B cell (primary cell): ENCODE measurements around the gene PIGW.

Source experiments
- CTCF ChIP-seq: fragments of 200-600 bp; IDR thresholded peaks from one replicate; pipeline ENCODE4 v1.8.0; 2022; ENCODE audit warnings: antibody characterized with exemption, mild to moderate bottlenecking
- EZH2 ChIP-seq: IDR thresholded peaks from 2 replicates; pipeline ENCODE4 v1.6.1; 2012; ENCODE audit warnings: borderline replicate concordance, low read depth, mild to moderate bottlenecking, moderate library complexity, low read length; ENCODE audit not compliant: insufficient read depth, poor library complexity, severe bottlenecking

DNA sequence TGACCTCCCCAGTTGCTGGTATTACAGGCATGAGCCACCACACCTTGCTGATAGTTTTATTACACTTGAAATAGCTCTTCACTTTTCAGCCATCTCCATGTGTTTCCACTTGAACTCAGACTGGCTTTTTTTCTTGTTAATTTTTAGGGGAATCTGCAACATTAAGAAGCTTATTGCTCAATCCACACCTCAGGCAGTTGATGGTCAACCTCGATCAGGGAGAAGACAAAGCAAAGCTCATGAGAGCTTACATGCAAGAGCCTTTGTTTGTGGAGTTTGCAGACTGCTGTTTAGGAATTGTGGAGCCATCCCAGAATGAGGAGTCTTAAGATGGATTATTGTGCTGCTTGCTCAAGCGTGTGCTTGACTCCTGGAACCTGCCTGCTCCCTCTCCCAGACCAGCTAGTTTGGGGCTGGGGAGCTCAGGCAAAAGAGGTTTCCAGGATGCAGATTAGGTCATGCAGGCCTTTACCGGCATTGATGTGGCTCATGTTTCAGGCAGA is 39.7 kb upstream of the PIGW start:
- no peak for TF ChIP-seq CTCF
- TF ChIP-seq EZH2: no peak
